Stimulated activated CD4-positive, alpha-beta T cell treated with anti-CD3 and anti-CD28 coated beads, Interleukin-4, amount 100 ng/mL, for 48 hours (primary cell): ENCODE results near the gene RNF224.
"Not testable (repeated sequence)": the region's sequence is repeated elsewhere in the genome, so short reads cannot be mapped to it uniquely, and the experiment has no call there.

Source experiments
- DNase-seq, 2 donors: peaks; one replicate each; pipeline ENCODE4 v3.0.0-alpha.2; 2020; ENCODE audit warnings: low read depth in 2 of 2

RNF224 gene

DNA sequence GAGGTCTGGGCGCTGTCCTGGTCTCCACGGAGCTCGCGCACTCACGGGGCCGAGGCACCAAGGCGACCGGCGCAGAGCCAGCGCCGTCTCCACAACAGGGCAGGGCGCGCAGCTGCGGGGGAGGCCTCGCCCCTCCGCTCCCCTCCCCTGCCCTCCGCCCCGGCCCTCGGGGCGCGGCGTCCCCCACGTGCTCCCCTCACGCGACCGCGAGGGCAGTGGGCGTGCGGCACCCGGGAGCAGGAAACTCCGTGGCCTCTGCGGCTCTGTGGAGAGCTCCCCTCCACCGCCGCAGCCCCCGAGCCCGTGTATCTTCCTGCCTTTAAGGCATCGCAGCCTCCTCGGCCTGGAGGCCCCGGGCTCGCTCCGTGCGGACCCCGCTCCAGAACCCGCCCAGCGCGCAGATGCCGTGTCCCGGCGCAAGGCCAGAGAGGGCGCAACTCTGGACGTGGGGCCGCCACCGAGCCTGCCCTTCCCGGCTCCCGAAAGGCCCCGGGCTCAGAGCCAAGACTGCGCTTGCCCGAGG is 13.1 kb downstream of the RNF224 start:
- DNase-seq, result peak; percentile 56 to 68

- DNase-seq, result peak; percentile 90 to 95
Measured at GRCh38 chr9:137240841-137241489, 13.7 kb downstream of the RNF224 start, which contains the start of gene TUBB4B. TUBB4B (plus strand) TSS chr9:137241287; CDS start chr9:137241361, 74 bp downstream.

GRCh38 chr9:137241490-137242268 is 14.4 kb downstream of the RNF224 start:
- DNase-seq, result peak; percentile 55 to 63

DNA sequence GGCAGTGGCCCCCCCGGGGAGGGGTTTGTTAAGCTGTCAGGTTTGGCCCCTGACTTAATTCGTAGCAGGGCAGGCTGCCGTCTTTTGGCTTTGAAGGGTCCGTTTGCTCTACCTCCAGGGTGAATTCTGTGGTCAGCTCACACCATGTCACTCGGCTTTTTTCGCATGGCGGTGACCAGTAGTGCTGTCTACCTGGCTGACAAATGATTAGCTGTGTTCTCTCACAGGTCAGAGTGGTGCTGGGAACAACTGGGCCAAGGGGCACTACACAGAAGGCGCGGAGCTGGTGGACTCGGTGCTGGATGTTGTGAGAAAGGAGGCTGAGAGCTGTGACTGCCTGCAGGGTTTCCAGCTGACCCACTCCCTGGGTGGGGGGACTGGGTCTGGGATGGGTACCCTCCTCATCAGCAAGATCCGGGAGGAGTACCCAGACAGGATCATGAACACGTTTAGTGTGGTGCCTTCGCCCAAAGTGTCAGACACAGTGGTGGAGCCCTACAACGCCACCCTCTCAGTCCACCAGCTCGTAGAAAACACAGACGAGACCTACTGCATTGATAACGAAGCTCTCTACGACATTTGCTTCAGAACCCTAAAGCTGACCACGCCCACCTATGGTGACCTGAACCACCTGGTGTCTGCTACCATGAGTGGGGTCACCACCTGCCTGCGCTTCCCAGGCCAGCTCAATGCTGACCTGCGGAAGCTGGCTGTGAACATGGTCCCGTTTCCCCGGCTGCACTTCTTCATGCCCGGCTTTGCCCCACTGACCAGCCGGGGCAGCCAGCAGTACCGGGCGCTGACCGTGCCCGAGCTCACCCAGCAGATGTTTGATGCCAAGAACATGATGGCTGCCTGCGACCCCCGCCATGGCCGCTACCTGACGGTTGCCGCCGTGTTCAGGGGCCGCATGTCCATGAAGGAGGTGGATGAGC is 15.2 kb downstream of the RNF224 start:
- no peak for DNase-seq

DNA sequence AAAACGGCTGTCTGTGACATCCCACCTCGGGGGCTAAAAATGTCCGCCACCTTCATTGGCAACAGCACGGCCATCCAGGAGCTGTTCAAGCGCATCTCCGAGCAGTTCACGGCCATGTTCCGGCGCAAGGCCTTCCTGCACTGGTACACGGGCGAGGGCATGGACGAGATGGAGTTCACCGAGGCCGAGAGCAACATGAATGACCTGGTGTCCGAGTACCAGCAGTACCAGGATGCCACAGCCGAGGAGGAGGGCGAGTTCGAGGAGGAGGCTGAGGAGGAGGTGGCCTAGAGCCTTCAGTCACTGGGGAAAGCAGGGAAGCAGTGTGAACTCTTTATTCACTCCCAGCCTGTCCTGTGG is 15.9 kb downstream of the RNF224 start:
- not testable (repeated sequence) for DNase-seq

GRCh38 chr9:137243626-137244485 is 16.6 kb downstream of the RNF224 start:
- DNase-seq, result no peak

DNA sequence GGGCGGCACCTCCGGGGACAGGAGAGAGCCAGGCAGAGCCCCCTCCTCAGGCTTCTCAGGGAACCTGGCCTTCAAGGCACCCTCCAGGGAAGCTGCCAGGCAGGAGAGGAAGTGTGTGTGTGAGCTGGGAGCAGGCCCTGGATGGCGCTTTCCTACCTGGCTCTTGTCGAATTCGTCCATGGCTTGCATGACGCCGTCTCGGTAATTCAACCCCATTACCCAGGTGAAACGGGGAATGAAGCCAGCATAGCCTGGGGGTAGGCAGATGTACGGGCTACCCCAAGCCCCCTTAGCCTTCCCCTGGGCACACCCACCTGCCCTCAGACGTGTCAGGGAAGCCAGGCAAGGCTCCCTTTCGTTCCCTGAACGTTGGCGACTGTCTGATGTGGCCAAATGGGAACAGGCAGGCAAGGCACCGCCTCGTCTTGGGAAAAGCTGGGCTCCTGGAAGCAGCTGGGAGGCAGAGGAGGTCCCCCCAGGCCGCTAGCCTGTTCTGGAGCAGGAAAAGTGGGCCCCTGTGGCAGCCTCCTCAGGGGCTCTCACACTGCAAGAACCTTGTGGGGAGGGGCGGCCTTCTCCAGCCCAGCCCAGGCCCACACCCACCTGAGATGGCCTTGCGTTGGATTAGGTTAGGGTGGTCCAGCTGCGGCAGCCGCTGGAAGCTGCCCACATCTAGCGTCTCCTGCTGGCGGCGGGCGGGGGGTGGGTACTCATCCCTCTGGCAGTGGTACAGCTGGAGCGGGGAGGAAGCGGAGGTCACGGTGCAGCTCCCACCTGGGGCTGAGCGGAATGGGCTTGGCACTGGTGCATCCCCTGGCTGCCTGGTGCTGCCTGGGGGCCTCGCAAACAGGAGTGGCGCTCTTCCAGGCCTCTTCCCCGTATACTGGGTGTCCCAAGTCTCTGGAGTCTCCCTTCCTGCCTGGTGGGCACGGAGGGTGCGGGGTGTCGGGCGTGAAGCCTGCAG is 17.5 kb downstream of the RNF224 start:
- DNase-seq, result no peak

DNA sequence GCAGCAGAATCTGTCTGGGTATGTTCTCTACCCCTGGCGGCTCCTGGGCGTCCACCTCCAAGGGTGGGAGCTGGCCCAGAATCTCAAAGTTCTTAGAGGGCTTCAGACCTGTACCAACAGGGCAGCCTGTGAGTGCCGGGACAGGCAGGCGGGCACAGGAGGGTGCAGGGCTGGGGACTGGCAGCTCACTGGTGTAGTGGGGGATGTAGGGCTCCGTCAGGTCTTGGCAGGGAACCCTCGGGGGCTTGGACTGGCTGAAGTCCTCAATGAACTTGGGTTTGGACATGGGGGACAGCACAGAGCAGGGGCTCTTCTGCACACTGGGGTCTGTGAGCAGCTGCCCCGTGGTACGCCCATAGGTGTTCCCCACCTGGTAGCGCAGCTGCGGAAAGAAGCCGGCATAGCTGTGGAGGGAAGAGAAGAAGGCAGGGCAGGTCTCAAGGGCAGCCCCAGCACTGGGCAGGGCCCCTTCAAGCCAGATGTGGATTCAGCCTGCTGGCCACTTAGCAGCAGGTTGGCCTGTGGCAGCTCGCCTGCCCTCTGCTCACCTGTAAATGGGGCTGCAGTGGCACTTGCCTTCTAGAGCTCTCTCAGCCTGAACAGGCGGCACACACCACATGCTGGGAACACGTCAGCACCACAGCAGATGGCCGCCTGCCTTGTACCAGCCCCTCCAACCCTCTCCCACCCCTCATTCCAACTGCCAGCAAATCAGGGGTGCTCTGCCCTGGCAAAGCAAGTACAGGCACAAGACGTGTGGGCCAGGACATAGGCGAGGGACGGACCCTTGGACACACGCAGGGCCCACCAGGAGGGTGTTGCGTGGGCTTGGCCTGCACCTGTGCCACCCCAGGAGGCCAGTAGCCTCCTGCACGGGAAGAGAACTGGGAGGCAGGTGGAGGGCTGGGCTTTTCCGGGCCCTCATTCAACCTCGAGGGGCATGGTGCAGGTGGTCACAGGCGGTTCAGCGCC is 18.4 kb downstream of the RNF224 start:
- no peak for DNase-seq

DNA sequence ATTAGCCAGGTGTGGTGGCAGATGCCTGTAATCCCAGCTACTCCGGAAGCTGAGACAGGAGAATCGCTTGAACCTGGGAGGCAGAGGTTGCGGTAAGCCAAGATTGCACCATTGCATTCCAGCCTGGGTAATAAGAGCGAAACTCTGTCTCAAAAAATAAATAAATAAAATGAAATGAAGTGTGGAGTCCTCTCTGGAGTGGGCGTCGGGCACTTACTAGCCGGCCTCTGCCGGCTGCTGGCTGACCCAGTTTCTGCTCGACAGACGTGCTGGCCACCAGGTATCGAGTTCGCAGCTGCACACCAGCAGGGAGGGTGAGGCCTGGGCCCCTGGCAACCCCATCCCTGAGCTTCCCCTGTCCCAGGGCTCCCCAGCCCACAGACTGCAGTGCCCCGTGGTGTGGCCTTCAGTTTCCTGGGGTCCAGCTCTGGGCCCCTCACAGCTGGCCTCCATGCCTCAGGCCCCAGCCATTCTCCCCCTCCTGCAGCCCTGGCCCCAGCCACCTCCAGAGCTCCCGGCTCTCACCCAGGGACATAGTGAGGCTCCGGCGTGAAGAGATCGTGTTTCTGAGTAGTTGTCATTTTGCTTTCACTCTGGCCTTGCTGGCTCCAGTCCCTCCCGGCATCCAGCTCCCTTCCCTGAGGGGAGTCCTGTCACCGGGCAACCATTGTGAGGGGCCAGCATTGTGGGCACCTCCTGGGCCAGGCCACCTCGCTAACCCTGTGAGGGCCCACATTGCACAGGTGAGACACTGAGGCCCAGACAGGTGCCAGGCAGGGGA is 20.0 kb downstream of the RNF224 start:
- DNase-seq, result no peak

DNA sequence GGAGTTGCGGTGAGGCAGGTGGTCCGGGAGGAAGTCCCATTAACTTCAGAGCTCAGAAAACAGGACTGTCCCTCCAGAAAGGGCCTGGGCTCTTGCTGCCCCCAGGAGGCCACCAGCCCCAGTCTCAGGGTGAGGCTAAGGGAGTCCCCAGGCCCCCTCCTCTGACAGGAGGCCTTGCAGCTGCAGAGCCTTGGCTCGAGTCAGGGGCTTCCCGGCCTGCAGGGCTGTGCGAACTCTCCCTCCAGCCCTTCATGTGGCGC is 20.5 kb downstream of the RNF224 start:
- no peak for DNase-seq

- no peak for DNase-seq
Measured at GRCh38 chr9:137250329-137251193, 23.3 kb downstream of the RNF224 start.

DNA sequence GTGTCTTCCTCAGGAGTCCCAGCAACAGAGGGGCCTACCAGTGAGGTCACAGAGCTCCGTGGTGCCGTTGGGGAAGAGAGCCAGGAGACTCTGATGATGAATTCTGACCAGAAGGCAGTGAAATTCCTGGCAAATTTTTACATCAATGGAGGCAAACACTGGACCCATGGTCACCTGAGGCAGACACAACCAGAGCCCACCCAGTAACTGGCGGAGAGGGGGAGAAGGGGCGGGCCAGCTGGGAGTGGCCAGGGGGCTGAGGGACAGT is 23.8 kb downstream of the RNF224 start, which contains the start of gene STPG3:
STPG3 (plus strand) TSS at position 93 of the 268 bp plus-strand sequence; CDS start at position 94, 1 bp downstream.
- DNase-seq, result no peak

DNA sequence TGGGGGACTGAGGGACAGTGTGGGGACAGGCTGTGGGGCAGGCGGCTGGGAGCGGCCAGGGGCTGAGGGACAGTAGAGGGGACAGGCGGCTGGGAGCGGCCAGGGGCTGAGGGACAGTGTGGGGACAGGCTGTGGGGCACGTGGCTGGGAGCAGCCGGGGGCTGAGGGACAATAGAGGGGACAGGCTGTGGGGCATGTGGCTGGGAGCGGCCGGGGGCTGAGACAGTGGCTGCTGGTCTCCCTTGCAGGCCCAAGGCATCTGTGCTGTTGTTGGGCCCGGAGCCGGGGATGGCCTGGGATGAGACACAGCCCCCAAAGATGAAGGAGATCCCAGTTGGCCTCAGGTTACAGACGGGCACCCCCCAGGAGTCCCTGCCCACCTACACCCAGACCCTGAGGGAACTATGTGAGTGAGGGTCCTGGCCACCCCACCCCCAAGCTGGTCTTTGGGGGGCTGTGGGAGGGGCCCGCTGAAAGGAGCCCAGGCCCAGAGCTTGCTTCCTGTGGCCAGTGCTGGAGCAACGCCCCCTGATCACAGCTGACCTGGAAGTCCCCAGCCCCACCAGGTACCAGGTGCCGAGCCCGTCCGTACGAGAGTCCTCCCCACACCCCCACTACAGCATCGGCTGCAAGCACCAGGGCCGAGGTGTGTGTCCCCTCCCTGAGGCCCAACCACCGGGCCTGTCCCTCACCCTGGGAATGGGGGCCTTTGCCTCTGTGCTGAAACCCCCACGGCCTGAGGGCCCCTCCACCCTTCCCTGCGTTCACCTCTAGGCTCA is 24.4 kb downstream of the RNF224 start:
- no peak for DNase-seq

GRCh38 chr9:137252555-137253506 is 25.5 kb downstream of the RNF224 start:
- no peak for DNase-seq
